Medulla oblongata (tissue), 1 donor: ENCODE results near the gene CHRNA10.

ENCODE experiments used
- DNase-seq: peaks from one replicate; pipeline ENCODE4 v3.0.0-alpha.2; 2015; ENCODE audit errors: extremely low spot score

Gene CHRNA10

GRCh38 chr11:3671334-3672254, at the start of gene CHRNA10:
Gene CHRNA10 (minus strand): TSS chr11:3671384. CDS start chr11:3671312, 72 bp downstream.
- DNase-seq = no peak

GRCh38 chr11:3712274-3712673, 41.1 kb upstream of the CHRNA10 start:
- no peak for DNase-seq

GRCh38 chr11:3710485-3711259, 39.5 kb upstream of the CHRNA10 start:
- no peak for DNase-seq

GRCh38 chr11:3709977-3710376, 38.8 kb upstream of the CHRNA10 start:
- no peak for DNase-seq

GRCh38 chr11:3707176-3707575, 36.0 kb upstream of the CHRNA10 start:
- DNase-seq = no peak

- no peak for DNase-seq
Observed at GRCh38 chr11:3703383-3703782, 32.2 kb upstream of the CHRNA10 start.

- no peak for DNase-seq
Observed at GRCh38 chr11:3700910-3701309, 29.7 kb upstream of the CHRNA10 start.

GRCh38 chr11:3700410-3700809, 29.2 kb upstream of the CHRNA10 start:
- no peak for DNase-seq

- DNase-seq = no peak
Observed at GRCh38 chr11:3686751-3687150, 15.6 kb upstream of the CHRNA10 start.

GRCh38 chr11:3685923-3686322, 14.7 kb upstream of the CHRNA10 start:
- DNase-seq = no peak

- no peak for DNase-seq
Observed at GRCh38 chr11:3684819-3685172, 13.6 kb upstream of the CHRNA10 start.

- no peak for DNase-seq
Observed at GRCh38 chr11:3684129-3684818, 13.1 kb upstream of the CHRNA10 start.

GRCh38 chr11:3683039-3683438, 11.9 kb upstream of the CHRNA10 start:
- no peak for DNase-seq

- DNase-seq = no peak
Observed at GRCh38 chr11:3679077-3679476, 7.9 kb upstream of the CHRNA10 start.

- no peak for DNase-seq
Observed at GRCh38 chr11:3675971-3676370, 4.8 kb upstream of the CHRNA10 start.

GRCh38 chr11:3674189-3674588, 3.0 kb upstream of the CHRNA10 start:
- no peak for DNase-seq

GRCh38 chr11:3669742-3670183, 1.4 kb downstream of the CHRNA10 start:
- no peak for DNase-seq

GRCh38 chr11:3669128-3669527, 2.1 kb downstream of the CHRNA10 start:
- DNase-seq = no peak

- no peak for DNase-seq
Observed at GRCh38 chr11:3667149-3668035, 3.8 kb downstream of the CHRNA10 start.

GRCh38 chr11:3666023-3666530, 5.1 kb downstream of the CHRNA10 start:
- DNase-seq = no peak
